ENCODE data around the gene TEAD1. TPM values are rescaled to one million over a fixed set of nuclear protein-coding genes. Genes with fewer than 3 reads are reported as not detected.

The TEAD1 gene
- total RNA-seq, 4 donors from 2014 or later, result 86.9 to 205 (median 151) TPM

GRCh38 chr11:12949453-12949852 is 275.2 kb downstream of the TEAD1 start:
- no peak for TF ChIP-seq CTCF (IDR thresholded peaks at IDR 0.05; ENCODE audit: low read depth)

- no peak for TF ChIP-seq CTCF (IDR thresholded peaks at IDR 0.05; ENCODE audit: low read depth)
Measured at GRCh38 chr11:12950670-12951069, 276.4 kb downstream of the TEAD1 start.

- no peak for TF ChIP-seq CTCF (IDR thresholded peaks at IDR 0.05; ENCODE audit: low read depth)
Measured at GRCh38 chr11:12951376-12951775, 277.2 kb downstream of the TEAD1 start.

- no peak for TF ChIP-seq CTCF (IDR thresholded peaks at IDR 0.05; ENCODE audit: low read depth)
Measured at GRCh38 chr11:12952094-12952493, 277.9 kb downstream of the TEAD1 start.

GRCh38 chr11:12958986-12959385 is 284.8 kb downstream of the TEAD1 start:
- TF ChIP-seq CTCF (IDR thresholded peaks at IDR 0.05; ENCODE audit: low read depth), result no peak

- no peak for TF ChIP-seq CTCF (IDR thresholded peaks at IDR 0.05; ENCODE audit: low read depth)
Measured at GRCh38 chr11:12961615-12962014, 287.4 kb downstream of the TEAD1 start.

- TF ChIP-seq CTCF (IDR thresholded peaks at IDR 0.05; ENCODE audit: low read depth), result no peak
Measured at GRCh38 chr11:12962306-12962705, 288.1 kb downstream of the TEAD1 start.
